ENCODE measurements around the gene PFKFB2.
A peak's percentile ranks its signal among the peaks of the same experiment; 100 is the strongest.

- TF ChIP-seq CTCF (IDR thresholded peaks at IDR 0.05; ENCODE audit: poor library complexity) (peak; percentile 61), EZH2 (IDR thresholded peaks at IDR 0.05; ENCODE audit: borderline replicate concordance) (no peak), EZH2phosphoT487 (IDR thresholded peaks at IDR 0.05; ENCODE audit: low read depth, severe bottlenecking, unreplicated experiment) (no peak)
These were observed 47.9 kb upstream of the PFKFB2 start for GRCh38 chr1:207004931-207005830.

All from hepatocyte (in vitro differentiated cells).